Neural progenitor cell (in vitro differentiated cells): Measurements from ENCODE around the gene GPR161. TPM values are rescaled to one million over a fixed set of nuclear protein-coding genes. Genes with fewer than 3 reads are reported as not detected.
A peak's percentile ranks its signal among the peaks of the same experiment; 100 is the strongest.

ENCODE experiments used
- DNase-seq: peaks from one replicate; pipeline ENCODE4 v3.0.0-alpha.2; 2016; ENCODE audit warnings: low spot score
- H2AFZ ChIP-seq: fragments of 200-600 bp; sonication (generic); replicated peaks from 2 replicates; pipeline ENCODE4 v1.6.1; 2016; ENCODE audit warnings: antibody characterized with exemption
- H3F3A ChIP-seq: fragments of 200-600 bp; sonication (generic); 2 replicates; pipeline ENCODE4 v1.6.1; 2016; ENCODE audit warnings: antibody characterized with exemption, low read depth
- H3K27ac ChIP-seq: fragments of 200-600 bp; sonication (generic); 2 replicates; pipeline ENCODE4 v1.5.1; 2016; ENCODE audit warnings: mild to moderate bottlenecking
- H3K27me3 ChIP-seq: fragments of 200-600 bp; sonication (generic); 2 replicates; pipeline ENCODE4 v1.6.1; 2016; ENCODE audit warnings: mild to moderate bottlenecking, moderate library complexity
- H3K36me3 ChIP-seq: fragments of 200-600 bp; sonication (generic); 2 replicates; pipeline ENCODE4 v1.5.1; 2016
- H3K4me1 ChIP-seq: fragments of 200-600 bp; sonication (generic); 2 replicates; pipeline ENCODE4 v1.6.1; 2016; ENCODE audit warnings: mixed run types
- H3K4me2 ChIP-seq: fragments of 200-600 bp; sonication (generic); 2 replicates; pipeline ENCODE4 v1.6.1; 2016
- H3K4me3 ChIP-seq: fragments of 200-600 bp; sonication (generic); 2 replicates; pipeline ENCODE4 v1.5.1; 2016
- H3K79me2 ChIP-seq: fragments of 200-600 bp; sonication (generic); 2 replicates; pipeline ENCODE4 v1.6.1; 2016; ENCODE audit warnings: low read depth
- H3K9ac ChIP-seq: fragments of 200-600 bp; sonication (generic); 2 replicates; pipeline ENCODE4 v1.6.1; 2016
- H3K9me3 ChIP-seq: fragments of 200-600 bp; sonication (generic); 2 replicates; pipeline ENCODE4 v1.5.1; 2016; ENCODE audit warnings: low read depth
- H4K20me1 ChIP-seq: fragments of 200-600 bp; sonication (generic); 2 replicates; pipeline ENCODE4 v1.6.1; 2016; ENCODE audit warnings: low read depth
- H3K27ac Mint-ChIP-seq: 3 replicates; pipeline ENCODE4 v1.8.0; 2021; ENCODE audit warnings: mixed read lengths
- H3K27me3 Mint-ChIP-seq: 2 replicates; pipeline ENCODE4 v1.8.0; 2022; ENCODE audit warnings: low read depth, mild to moderate bottlenecking, inconsistent platforms, moderate library complexity, mixed read lengths; ENCODE audit not compliant: insufficient read depth
- H3K36me3 Mint-ChIP-seq: 3 replicates; pipeline ENCODE4 v1.8.0; 2021; ENCODE audit warnings: mixed read lengths
- H3K4me1 Mint-ChIP-seq: 3 replicates; pipeline ENCODE4 v1.8.0; 2021; ENCODE audit warnings: mixed read lengths
- H3K4me3 Mint-ChIP-seq: 3 replicates; pipeline ENCODE4 v1.8.0; 2021; ENCODE audit warnings: mild to moderate bottlenecking, moderate library complexity, mixed read lengths
- H3K9me3 Mint-ChIP-seq: 3 replicates; pipeline ENCODE4 v1.8.0; 2020; ENCODE audit warnings: mixed read lengths
- EZH2 ChIP-seq: fragments of 200-600 bp; sonication (generic); IDR thresholded peaks from 2 replicates; pipeline ENCODE4 v1.6.1; 2017; ENCODE audit warnings: antibody characterized with exemption, mild to moderate bottlenecking, moderate library complexity
- EZH2phosphoT487 ChIP-seq: fragments of 200-600 bp; sonication (generic); IDR thresholded peaks from 2 replicates; pipeline ENCODE4 v1.6.1; 2017; ENCODE audit warnings: antibody characterized with exemption
- total RNA-seq: library from RNA; depleted of rRNA; stranded (reverse); fragments of >200 nt; gene quantifications from 2 replicates; pipeline ENCODE4 v1.2.3, GENCODE V29; 2015; ENCODE audit warnings: low replicate concordance
- TF ChIP-seq, protein P1 (sequence below): fragments of 200-600 bp; sonication (generic); IDR thresholded peaks from 2 replicates; pipeline ENCODE4 v1.5.1; 2017; ENCODE audit warnings: antibody characterized with exemption, mild to moderate bottlenecking

Gene GPR161
- total RNA-seq, 1 donor from 2014 or later = 21.1 TPM

DNA sequence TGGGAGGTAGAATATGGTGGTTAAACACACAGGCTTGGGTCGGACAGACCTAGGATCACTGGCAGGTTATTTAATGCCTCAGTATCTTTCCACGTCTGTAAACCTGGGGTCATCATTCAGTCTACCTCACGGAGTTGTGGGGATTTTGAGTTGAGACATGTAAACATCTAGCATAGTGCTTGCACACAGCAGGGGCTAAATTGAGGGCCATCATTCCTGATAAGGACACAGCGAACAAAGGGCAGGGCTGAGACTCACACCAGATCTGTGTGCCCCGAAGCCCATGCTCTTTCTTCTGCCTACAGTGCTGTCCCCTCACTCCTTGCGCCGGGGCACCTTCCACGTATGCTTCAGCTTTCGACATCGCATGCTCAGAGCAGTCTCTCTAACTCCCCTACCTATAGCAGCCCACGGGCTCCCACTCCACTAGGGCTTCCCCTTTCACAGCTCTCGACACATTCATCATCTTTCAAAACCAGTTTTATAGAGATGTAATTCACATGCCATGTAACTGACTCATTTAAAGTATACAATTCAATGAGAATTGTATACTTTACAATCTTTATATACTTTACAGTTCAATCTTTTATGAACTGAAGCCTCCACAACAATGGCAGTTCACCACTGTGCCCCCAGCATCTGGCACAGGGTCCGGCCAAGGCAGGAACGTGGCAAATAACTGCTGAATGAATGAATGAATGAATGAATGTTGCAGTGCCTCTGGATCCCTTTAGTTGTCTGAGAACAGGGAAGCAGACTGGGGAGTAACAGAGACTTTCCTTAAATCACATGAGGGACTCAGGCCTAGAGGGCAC is 48.0 kb downstream of the GPR161 start:
- Mint-ChIP-seq H3K4me3 (no peak overlapping the region), H3K27ac (peak overlapping the region; percentile 57), H3K36me3 (peaks cover 28% of the 10 kb centered on the region), H3K9me3 (no peaks in the 10 kb centered on the region), H3K4me1 (peaks cover 17% of the 10 kb centered on the region), H3K27me3 (peaks cover 5% of the 10 kb centered on the region)
- Histone ChIP-seq H3K9ac (no peak overlapping the region), H3K9me3 (no peaks in the 10 kb centered on the region), H2AFZ (no peak overlapping the region), H3K27me3 (no peaks in the 10 kb centered on the region), H3K27ac (no peak overlapping the region), H4K20me1 (peaks cover 29% of the 10 kb centered on the region), H3F3A (peaks cover 4% of the 10 kb centered on the region), H3K4me3 (no peak overlapping the region), H3K4me2 (no peak overlapping the region), H3K36me3 (no peaks in the 10 kb centered on the region), H3K79me2 (no peaks in the 10 kb centered on the region), H3K4me1 (peaks cover 15% of the 10 kb centered on the region)
- no peak for DNase-seq
- no peak for TF ChIP-seq EZH2phosphoT487
- TF ChIP-seq, protein P1, sequence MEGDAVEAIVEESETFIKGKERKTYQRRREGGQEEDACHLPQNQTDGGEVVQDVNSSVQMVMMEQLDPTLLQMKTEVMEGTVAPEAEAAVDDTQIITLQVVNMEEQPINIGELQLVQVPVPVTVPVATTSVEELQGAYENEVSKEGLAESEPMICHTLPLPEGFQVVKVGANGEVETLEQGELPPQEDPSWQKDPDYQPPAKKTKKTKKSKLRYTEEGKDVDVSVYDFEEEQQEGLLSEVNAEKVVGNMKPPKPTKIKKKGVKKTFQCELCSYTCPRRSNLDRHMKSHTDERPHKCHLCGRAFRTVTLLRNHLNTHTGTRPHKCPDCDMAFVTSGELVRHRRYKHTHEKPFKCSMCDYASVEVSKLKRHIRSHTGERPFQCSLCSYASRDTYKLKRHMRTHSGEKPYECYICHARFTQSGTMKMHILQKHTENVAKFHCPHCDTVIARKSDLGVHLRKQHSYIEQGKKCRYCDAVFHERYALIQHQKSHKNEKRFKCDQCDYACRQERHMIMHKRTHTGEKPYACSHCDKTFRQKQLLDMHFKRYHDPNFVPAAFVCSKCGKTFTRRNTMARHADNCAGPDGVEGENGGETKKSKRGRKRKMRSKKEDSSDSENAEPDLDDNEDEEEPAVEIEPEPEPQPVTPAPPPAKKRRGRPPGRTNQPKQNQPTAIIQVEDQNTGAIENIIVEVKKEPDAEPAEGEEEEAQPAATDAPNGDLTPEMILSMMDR = no peak
- no peak for TF ChIP-seq EZH2

DNA sequence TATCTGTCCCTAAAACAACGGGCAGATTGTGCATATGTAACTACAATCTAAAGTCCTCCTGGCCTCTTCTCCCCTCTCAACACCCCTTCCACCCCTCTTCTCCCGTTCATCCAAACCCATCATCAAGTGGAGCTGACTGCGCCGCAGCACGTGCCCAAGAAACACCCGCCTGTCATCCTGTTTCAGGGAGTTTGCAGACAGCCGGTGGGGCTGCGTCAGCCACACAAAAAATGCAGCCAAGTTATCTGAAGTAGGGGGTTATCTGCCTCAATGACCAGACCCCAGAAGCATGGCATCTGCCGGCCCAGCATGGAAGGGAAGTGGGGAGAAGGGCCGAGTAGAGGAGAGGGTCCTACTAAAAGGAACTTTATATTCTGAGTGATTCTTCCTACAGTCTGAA is 49.0 kb downstream of the GPR161 start:
- Histone ChIP-seq H3F3A (peaks cover 6% of the 10 kb centered on the region), H3K4me2 (no peak overlapping the region), H3K4me3 (no peak overlapping the region), H3K9ac (no peak overlapping the region), H2AFZ (no peak overlapping the region), H4K20me1 (peaks cover 23% of the 10 kb centered on the region), H3K36me3 (no peaks in the 10 kb centered on the region), H3K4me1 (peaks cover 9% of the 10 kb centered on the region), H3K27ac (no peak overlapping the region), H3K27me3 (no peaks in the 10 kb centered on the region), H3K9me3 (no peaks in the 10 kb centered on the region), H3K79me2 (no peaks in the 10 kb centered on the region)
- TF ChIP-seq, protein P1 = no peak
- TF ChIP-seq EZH2phosphoT487 (no peak), EZH2 (no peak)
- DNase-seq = no peak
- peaks cover 24% of the 10 kb centered on the region for H3K36me3 Mint-ChIP-seq
- peaks cover 17% of the 10 kb centered on the region for H3K4me1 Mint-ChIP-seq
- no peak overlapping the region for H3K27ac Mint-ChIP-seq
- H3K4me3 Mint-ChIP-seq = no peak overlapping the region
- H3K9me3 Mint-ChIP-seq = no peaks in the 10 kb centered on the region
- H3K27me3 Mint-ChIP-seq = peaks cover 5% of the 10 kb centered on the region

DNA sequence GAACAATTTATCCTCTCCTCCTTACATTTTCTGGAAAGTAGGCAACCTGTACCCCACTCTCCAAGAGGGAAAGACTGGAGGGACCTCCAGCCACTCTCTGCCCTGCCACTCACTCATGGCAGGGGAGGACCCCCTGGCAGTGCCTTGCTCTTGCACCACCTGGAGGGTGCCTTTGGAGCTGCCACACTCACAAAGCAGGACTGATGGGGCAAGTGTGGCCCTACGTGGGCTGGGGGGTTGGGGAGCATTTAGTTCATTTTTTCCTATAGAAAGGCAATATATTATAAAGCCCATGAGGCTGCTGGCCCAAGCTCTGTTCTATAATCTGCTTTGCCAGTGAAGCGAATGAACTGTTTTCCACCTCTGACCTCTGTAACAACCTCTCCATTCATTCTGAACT is 50.3 kb downstream of the GPR161 start:
- TF ChIP-seq, protein P1 = no peak
- TF ChIP-seq EZH2 (no peak), EZH2phosphoT487 (no peak)
- H3K27ac ChIP-seq = no peak overlapping the region
- no peak overlapping the region for H3K4me3 ChIP-seq
- Mint-ChIP-seq H3K27me3 (peaks cover 5% of the 10 kb centered on the region), H3K4me1 (peaks cover 8% of the 10 kb centered on the region), H3K4me3 (no peak overlapping the region), H3K27ac (no peak overlapping the region), H3K36me3 (peaks cover 26% of the 10 kb centered on the region), H3K9me3 (no peaks in the 10 kb centered on the region)
- H3F3A ChIP-seq = peaks cover 10% of the 10 kb centered on the region
- no peaks in the 10 kb centered on the region for H3K27me3 ChIP-seq
- no peaks in the 10 kb centered on the region for H3K9me3 ChIP-seq
- no peak overlapping the region for H3K9ac ChIP-seq
- no peaks in the 10 kb centered on the region for H3K79me2 ChIP-seq
- no peak for DNase-seq
- H3K36me3 ChIP-seq = no peaks in the 10 kb centered on the region
- no peak overlapping the region for H2AFZ ChIP-seq
- H3K4me1 ChIP-seq = no peaks in the 10 kb centered on the region
- H4K20me1 ChIP-seq = peaks cover 25% of the 10 kb centered on the region
- H3K4me2 ChIP-seq = no peak overlapping the region
